Loucy (cell line): ENCODE data around the gene NRXN3.

Source experiments
- CTCF ChIP-seq: fragments of 200-600 bp; sonication (generic); conservative IDR thresholded peaks from 2 replicates; pipeline ENCODE4 v1.5.1; 2014; ENCODE audit warnings: mild to moderate bottlenecking, antibody characterized with exemption, low read length
- EZH2phosphoT487 ChIP-seq: fragments of 200-600 bp; IDR thresholded peaks from 2 replicates; pipeline ENCODE4 v1.6.1; 2018; ENCODE audit warnings: antibody characterized with exemption, mild to moderate bottlenecking, moderate library complexity, borderline replicate concordance

GRCh38 chr14:78714711-78715110 lies 544.5 kb downstream of the NRXN3 start:
- TF ChIP-seq CTCF, result no peak
- TF ChIP-seq EZH2phosphoT487, result no peak
